ENCODE measurements around the gene GCK.
A peak's percentile ranks its signal among the peaks of the same experiment; 100 is the strongest.

GCK gene

DNA sequence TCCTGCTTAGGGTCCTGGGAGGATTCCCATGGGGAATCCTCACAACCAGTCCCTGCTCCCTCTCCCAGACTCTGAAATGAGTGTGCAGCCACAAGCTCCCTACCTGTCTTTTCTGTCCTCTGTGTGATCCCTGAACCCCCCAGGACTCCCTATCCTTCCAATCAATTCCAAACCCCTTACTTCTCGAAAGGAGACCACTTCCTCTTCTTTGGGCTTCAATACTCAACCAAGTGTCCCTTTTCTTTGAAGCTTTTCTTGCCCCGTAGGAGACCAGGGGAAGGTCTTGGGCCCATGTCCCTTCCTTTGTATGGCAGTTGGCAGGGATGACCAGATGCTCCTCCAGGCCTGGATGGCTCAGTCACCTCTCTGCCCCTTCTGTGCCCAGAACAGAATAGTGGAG is 83.4 kb downstream of the GCK start:
- Histone ChIP-seq H3K18ac (ENCODE audit: low read length) (peak overlapping the region; percentile 53), H2BK15ac (ENCODE audit: low read length) (no peak overlapping the region), H2BK120ac (ENCODE audit: low read depth, low read length) (no peak overlapping the region), H3K27me3 (ENCODE audit: control insufficient read depth in 3 of 3, insufficient read depth in 3 of 3, low read depth in 1 of 3, low read length in 3 of 3) (peaks cover 0 to 8% (median 5%) of the 10 kb centered on the region in 3 experiments), H3K14ac (ENCODE audit: low read length) (no peak overlapping the region), H3K23ac (ENCODE audit: low read depth, low read length, poor library complexity) (no peak overlapping the region), H2AK5ac (ENCODE audit: low read depth, low read length) (no peak overlapping the region), H3K9ac (ENCODE audit: low read depth, low read length, poor library complexity) (no peak overlapping the region), H3K36me3 (replicated peaks in 1 of 2; ENCODE audit: control insufficient read depth in 2 of 2, insufficient read depth in 2 of 2, low read length in 2 of 2) (peaks cover 6 to 20% of the 10 kb centered on the region in 2 donors), H3K4me3 (ENCODE audit: low read length in 2 of 2) (no peak overlapping the region), H3K4me2 (ENCODE audit: insufficient read depth, low read length, poor library complexity, severe bottlenecking) (no peak overlapping the region), H2AFZ (ENCODE audit: low read length) (no peak overlapping the region), H3K27ac (replicated peaks; ENCODE audit: low read length) (no peak overlapping the region), H3K79me1 (ENCODE audit: low read depth, low read length) (no peaks in the 10 kb centered on the region), H2BK5ac (ENCODE audit: low read length) (no peak overlapping the region), H4K8ac (ENCODE audit: low read depth, low read length) (no peak overlapping the region), H3K4me1 (ENCODE audit: control insufficient read depth in 2 of 2, insufficient read depth in 1 of 2, low read depth in 1 of 2, low read length in 2 of 2) (peaks cover 8 to 10% of the 10 kb centered on the region in 2 donors), H2BK12ac (ENCODE audit: low read length) (no peak overlapping the region), H4K91ac (ENCODE audit: low read depth, low read length, poor library complexity) (no peak overlapping the region), H3K4ac (ENCODE audit: low read length) (no peak overlapping the region), H3K9me3 (replicated peaks in 1 of 2; ENCODE audit: control insufficient read depth in 2 of 2, insufficient read depth in 1 of 2, low read depth in 1 of 2, low read length in 2 of 2) (no peaks in the 10 kb centered on the region)
- no CpG with 5 or more reads among the region's 2 CpGs for WGBS, 2 donors (ENCODE audit: extremely low coverage in 2 of 2, insufficient read length in 2 of 2, insufficient replicate concordance in 1 of 2)
- no peak for DNase-seq (ENCODE audit: low spot score)

DNA sequence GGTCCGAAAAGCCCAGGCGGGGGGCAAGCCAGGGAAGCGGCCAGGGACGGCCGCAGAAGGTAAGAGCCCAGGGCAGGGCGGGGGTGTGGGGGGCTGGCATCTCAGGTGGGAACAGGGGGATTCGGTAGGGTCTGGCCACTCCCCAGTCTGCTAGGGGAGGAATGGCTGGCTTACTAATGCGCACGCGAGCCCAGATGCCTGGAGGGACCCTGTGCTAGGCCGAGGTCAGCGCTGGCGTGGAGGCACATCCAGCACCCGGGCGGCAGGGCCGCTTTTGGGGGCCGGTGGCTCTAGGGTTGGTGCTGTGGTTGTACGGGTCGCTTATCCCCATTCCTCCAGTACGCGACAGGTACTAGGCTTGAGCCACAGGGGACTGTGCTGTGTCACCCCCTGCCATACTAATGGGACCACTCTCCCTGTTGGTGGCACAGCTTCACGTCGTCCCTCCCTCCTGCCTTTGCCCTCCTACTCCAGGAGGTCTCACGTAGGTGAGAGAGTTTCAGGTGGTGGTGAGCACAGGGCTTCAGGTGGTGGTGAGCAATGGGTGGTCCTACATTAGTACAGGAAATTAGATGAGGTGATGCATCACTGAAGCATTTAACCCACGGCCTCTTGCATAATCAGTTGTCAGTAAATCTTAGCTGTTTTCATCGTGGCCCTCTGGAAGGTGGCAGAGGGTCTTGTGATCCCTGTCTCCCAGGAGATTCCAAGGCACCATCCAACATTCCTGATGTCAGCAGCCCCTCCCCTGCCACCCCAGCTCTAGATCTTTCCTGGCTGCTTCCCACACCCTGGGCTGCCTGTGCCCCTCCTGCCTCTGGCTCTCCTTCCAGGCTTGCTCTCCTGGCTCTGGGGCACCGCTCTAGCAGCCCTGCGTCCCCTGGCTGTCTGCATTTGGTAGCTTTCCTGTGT is 84.1 kb downstream of the GCK start:
- Histone ChIP-seq H2AFZ (ENCODE audit: low read length) (peak overlapping the region; percentile 85), H3K4me2 (ENCODE audit: insufficient read depth, low read length, poor library complexity, severe bottlenecking) (peak overlapping the region; percentile 83), H4K91ac (ENCODE audit: low read depth, low read length, poor library complexity) (no peak overlapping the region), H3K27ac (replicated peaks; ENCODE audit: low read length) (no peak overlapping the region), H3K9me3 (replicated peaks in 1 of 2; ENCODE audit: control insufficient read depth in 2 of 2, insufficient read depth in 1 of 2, low read depth in 1 of 2, low read length in 2 of 2) (no peaks in the 10 kb centered on the region), H3K36me3 (replicated peaks in 1 of 2; ENCODE audit: control insufficient read depth in 2 of 2, insufficient read depth in 2 of 2, low read length in 2 of 2) (peaks cover 6 to 14% of the 10 kb centered on the region in 2 donors), H2BK15ac (ENCODE audit: low read length) (no peak overlapping the region), H2BK5ac (ENCODE audit: low read length) (no peak overlapping the region), H2BK12ac (ENCODE audit: low read length) (no peak overlapping the region), H3K9ac (ENCODE audit: low read depth, low read length, poor library complexity) (peak overlapping the region; percentile 83), H3K4me1 (ENCODE audit: control insufficient read depth in 2 of 2, insufficient read depth in 1 of 2, low read depth in 1 of 2, low read length in 2 of 2) (peaks cover 8 to 14% of the 10 kb centered on the region in 2 donors), H3K27me3 (ENCODE audit: control insufficient read depth in 3 of 3, insufficient read depth in 3 of 3, low read depth in 1 of 3, low read length in 3 of 3) (peaks cover 0 to 8% (median 5%) of the 10 kb centered on the region in 3 experiments), H4K8ac (ENCODE audit: low read depth, low read length) (no peak overlapping the region), H3K79me1 (ENCODE audit: low read depth, low read length) (no peaks in the 10 kb centered on the region), H3K4me3 (ENCODE audit: low read length in 2 of 2) (peak overlapping the region; percentile 43 to 84), H2AK5ac (ENCODE audit: low read depth, low read length) (peak overlapping the region; percentile 71), H3K23ac (ENCODE audit: low read depth, low read length, poor library complexity) (peak overlapping the region; percentile 70), H3K18ac (ENCODE audit: low read length) (peak overlapping the region; percentile 92), H3K4ac (ENCODE audit: low read length) (peak overlapping the region; percentile 67), H2BK120ac (ENCODE audit: low read depth, low read length) (no peak overlapping the region), H3K14ac (ENCODE audit: low read length) (no peak overlapping the region)
- WGBS, 2 donors (ENCODE audit: extremely low coverage in 2 of 2, insufficient read length in 2 of 2, insufficient replicate concordance in 1 of 2), result no CpG with 5 or more reads among the region's 28 CpGs
- DNase-seq (ENCODE audit: low spot score), result peak; percentile 27

DNA sequence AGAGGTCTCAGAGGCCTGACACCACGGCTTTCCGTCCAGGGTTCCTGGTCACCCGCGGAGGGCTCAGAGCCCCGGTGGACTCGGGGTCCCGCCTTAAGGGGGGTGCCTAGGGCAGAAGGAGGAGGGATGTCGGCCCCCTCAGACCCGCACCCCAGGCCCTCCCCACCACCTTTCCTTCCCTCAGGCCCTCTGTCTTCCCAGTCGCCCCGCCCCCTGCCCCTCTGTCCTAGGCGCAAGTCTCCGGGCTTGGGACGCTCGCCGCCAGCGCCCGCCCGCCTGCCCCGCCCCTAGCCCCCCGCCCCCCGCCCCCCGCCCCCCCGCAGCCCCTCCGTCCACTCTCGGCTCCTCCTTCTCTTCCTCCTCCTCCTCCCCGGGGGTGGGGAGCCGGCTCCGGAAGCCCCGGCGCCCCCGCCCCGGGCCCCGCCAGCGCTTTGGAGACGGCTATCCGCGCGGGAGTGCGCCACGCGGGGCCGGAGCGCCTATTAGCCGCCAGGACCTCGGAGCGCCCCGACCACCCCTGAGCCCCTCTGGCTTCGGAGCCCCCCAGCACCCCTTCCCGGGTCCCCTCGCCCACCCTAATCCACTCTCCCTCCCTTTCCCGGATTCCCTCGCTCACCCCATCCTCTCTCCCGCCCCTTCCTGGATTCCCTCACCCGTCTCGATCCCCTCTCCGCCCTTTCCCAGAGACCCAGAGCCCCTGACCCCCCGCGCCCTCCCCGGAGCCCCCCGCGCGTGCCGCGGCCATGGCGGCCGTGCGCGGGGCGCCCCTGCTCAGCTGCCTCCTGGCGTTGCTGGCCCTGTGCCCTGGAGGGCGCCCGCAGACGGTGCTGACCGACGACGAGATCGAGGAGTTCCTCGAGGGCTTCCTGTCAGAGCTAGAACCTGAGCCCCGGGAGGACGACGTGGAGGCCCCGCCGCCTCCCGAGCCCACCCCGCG is 85.0 kb downstream of the GCK start, which contains the start of gene AEBP1:
Gene AEBP1, plus strand, starts transcription at position 423 of the 937 bp plus-strand sequence. Its CDS starts 321 bp downstream, at position 744.
- Histone ChIP-seq H2BK12ac (ENCODE audit: low read length) (peak within 1 kb of the TSS; percentile 33), H2BK120ac (ENCODE audit: low read depth, low read length) (no peak within 1 kb of the TSS), H3K4me1 (ENCODE audit: control insufficient read depth in 2 of 2, insufficient read depth in 1 of 2, low read depth in 1 of 2, low read length in 2 of 2) (peaks cover 8 to 14% of the 10 kb centered on the region in 2 donors), H3K9ac (ENCODE audit: low read depth, low read length, poor library complexity) (peak within 1 kb of the TSS; percentile 83), H2BK5ac (ENCODE audit: low read length) (peak within 1 kb of the TSS; percentile 55), H4K8ac (ENCODE audit: low read depth, low read length) (no peak within 1 kb of the TSS), H2AFZ (ENCODE audit: low read length) (peak within 1 kb of the TSS; percentile 87), H3K27ac (replicated peaks; ENCODE audit: low read length) (no peak within 1 kb of the TSS), H3K9me3 (replicated peaks in 1 of 2; ENCODE audit: control insufficient read depth in 2 of 2, insufficient read depth in 1 of 2, low read depth in 1 of 2, low read length in 2 of 2) (no peaks in the 10 kb centered on the region), H3K14ac (ENCODE audit: low read length) (no peak within 1 kb of the TSS), H3K18ac (ENCODE audit: low read length) (peak within 1 kb of the TSS; percentile 92), H2BK15ac (ENCODE audit: low read length) (peak within 1 kb of the TSS; percentile 80), H2AK5ac (ENCODE audit: low read depth, low read length) (peak within 1 kb of the TSS; percentile 71), H3K23ac (ENCODE audit: low read depth, low read length, poor library complexity) (peak within 1 kb of the TSS; percentile 55), H4K91ac (ENCODE audit: low read depth, low read length, poor library complexity) (no peak within 1 kb of the TSS), H3K79me1 (ENCODE audit: low read depth, low read length) (no peaks in the 10 kb centered on the region), H3K4ac (ENCODE audit: low read length) (peak within 1 kb of the TSS; percentile 67), H3K4me3 (ENCODE audit: low read length in 2 of 2) (peak within 1 kb of the TSS; percentile 43 to 84), H3K27me3 (ENCODE audit: control insufficient read depth in 3 of 3, insufficient read depth in 3 of 3, low read depth in 1 of 3, low read length in 3 of 3) (peaks cover 0 to 8% (median 5%) of the 10 kb centered on the region in 3 experiments), H3K36me3 (replicated peaks in 1 of 2; ENCODE audit: control insufficient read depth in 2 of 2, insufficient read depth in 2 of 2, low read length in 2 of 2) (peaks cover 0 to 8% of the 10 kb centered on the region in 2 donors), H3K4me2 (ENCODE audit: insufficient read depth, low read length, poor library complexity, severe bottlenecking) (peak within 1 kb of the TSS; percentile 83)
- DNase-seq (ENCODE audit: low spot score), result peak; percentile 30
- no CpG with 5 or more reads among the region's 87 CpGs for WGBS, 2 donors (ENCODE audit: extremely low coverage in 2 of 2, insufficient read length in 2 of 2, insufficient replicate concordance in 1 of 2)

Data from neuronal stem cell (in vitro differentiated cells).